Neural cell (in vitro differentiated cells): Measurements from ENCODE around the gene SAYSD1. TPM values are rescaled to one million over a fixed set of nuclear protein-coding genes. Genes with fewer than 3 reads are reported as not detected.

Experiments used
- H2AFZ ChIP-seq: fragments of 200-600, 300-800 bp; sonication (generic), shearing (Covaris generic); 2 replicates; pipeline ENCODE4 v1.6.0; 2014; ENCODE audit warnings: low read depth, mild to moderate bottlenecking, antibody characterized with exemption, low read length, moderate library complexity
- H3F3A ChIP-seq: fragments of 200-600 bp; shearing (Covaris generic); 2 replicates; pipeline ENCODE4 v1.6.1; 2016; ENCODE audit warnings: mild to moderate bottlenecking, moderate library complexity, mixed read lengths, antibody characterized with exemption, low read length; ENCODE audit not compliant: insufficient read depth, poor library complexity, severe bottlenecking
- H3K27ac ChIP-seq: fragments of 200-600, 300-800 bp; sonication (generic), shearing (Covaris generic); 2 replicates; pipeline ENCODE4 v1.5.1; 2014; ENCODE audit warnings: mild to moderate bottlenecking, low read length, moderate library complexity
- H3K27me3 ChIP-seq: fragments of 300-800, 200-600 bp; sonication (generic), shearing (Covaris generic); 2 replicates; pipeline ENCODE4 v1.6.0; 2014; ENCODE audit warnings: mild to moderate bottlenecking, low read depth, low read length, moderate library complexity; ENCODE audit not compliant: insufficient read depth
- H3K36me3 ChIP-seq: fragments of 300-800, 200-600 bp; sonication (generic), shearing (Covaris generic); 2 replicates; pipeline ENCODE4 v1.5.1; 2014; ENCODE audit warnings: mild to moderate bottlenecking, antibody characterized with exemption, low read length, moderate library complexity; ENCODE audit not compliant: insufficient read depth
- H3K4me2 ChIP-seq: fragments of 300-800, 200-600 bp; sonication (generic), shearing (Covaris generic); 2 replicates; pipeline ENCODE4 v1.6.0; 2014; ENCODE audit warnings: mild to moderate bottlenecking, low read length
- H3K4me3 ChIP-seq: fragments of 300-800, 200-600 bp; sonication (generic), shearing (Covaris generic); 2 replicates; pipeline ENCODE4 v1.5.1; 2014; ENCODE audit warnings: mild to moderate bottlenecking, low read length, moderate library complexity
- H3K79me2 ChIP-seq: fragments of 200-600 bp; shearing (Covaris generic); replicated peaks from 2 replicates; pipeline ENCODE4 v1.6.0; 2014; ENCODE audit warnings: mild to moderate bottlenecking, low read length, moderate library complexity; ENCODE audit not compliant: insufficient read depth
- H3K9ac ChIP-seq: fragments of 300-800, 200-600 bp; sonication (generic), shearing (Covaris generic); 2 replicates; pipeline ENCODE4 v1.6.1; 2016; ENCODE audit warnings: mild to moderate bottlenecking, low read length, mixed read lengths
- H3K9me2 ChIP-seq: fragments of 200-600 bp; shearing (Covaris generic); 2 replicates; pipeline ENCODE4 v1.6.1; 2016; ENCODE audit warnings: mild to moderate bottlenecking, low read length, mixed read lengths; ENCODE audit not compliant: insufficient read depth
- H3K9me3 ChIP-seq: fragments of 200-600, 300-800 bp; sonication (generic), shearing (Covaris generic); 2 replicates; pipeline ENCODE4 v1.6.1; 2016; ENCODE audit warnings: mild to moderate bottlenecking, mixed run types, low read length, moderate library complexity, mixed read lengths
- H4K20me1 ChIP-seq: fragments of 200-600 bp; shearing (Covaris generic); 2 replicates; pipeline ENCODE4 v1.6.1; 2016; ENCODE audit warnings: mild to moderate bottlenecking, mixed run types; ENCODE audit not compliant: insufficient read depth
- CTCF ChIP-seq: fragments of 450-650 bp; IDR thresholded peaks from 2 replicates; pipeline ENCODE4 v1.5.1; 2014; ENCODE audit warnings: antibody characterized with exemption, mild to moderate bottlenecking, moderate library complexity; ENCODE audit not compliant: poor library complexity, severe bottlenecking
- EP300 ChIP-seq: fragments of 450-650 bp; conservative IDR thresholded peaks from 2 replicates; pipeline ENCODE4 v1.6.1; 2014; ENCODE audit warnings: antibody characterized with exemption, mild to moderate bottlenecking, moderate library complexity; ENCODE audit not compliant: poor library complexity, severe bottlenecking
- EZH2 ChIP-seq: fragments of 200-600, 300-800 bp; shearing (Covaris generic), sonication (generic); IDR thresholded peaks from 2 replicates; pipeline ENCODE4 v1.6.1; 2014; ENCODE audit warnings: antibody characterized with exemption, low read length, borderline replicate concordance, mild to moderate bottlenecking; ENCODE audit not compliant: insufficient read depth, poor library complexity, severe bottlenecking
- MXI1 ChIP-seq: fragments of 450-650 bp; conservative IDR thresholded peaks from 2 replicates; pipeline ENCODE4 v1.6.1; 2014; ENCODE audit warnings: antibody characterized with exemption, mild to moderate bottlenecking; ENCODE audit not compliant: poor library complexity, severe bottlenecking
- POLR2AphosphoS5 ChIP-seq: IDR thresholded peaks from 2 replicates; pipeline ENCODE4 v1.6.1; 2012
- RAD21 ChIP-seq: fragments of 450-650 bp; conservative IDR thresholded peaks from 2 replicates; pipeline ENCODE4 v1.6.1; 2014; ENCODE audit warnings: antibody characterized with exemption, mild to moderate bottlenecking, moderate library complexity
- REST ChIP-seq: IDR thresholded peaks from 2 replicates; pipeline ENCODE4 v1.6.1; 2012; ENCODE audit warnings: borderline replicate concordance
- SMC3 ChIP-seq: fragments of 450-650 bp; conservative IDR thresholded peaks from 2 replicates; pipeline ENCODE4 v1.6.1; 2014; ENCODE audit warnings: antibody characterized with exemption, mild to moderate bottlenecking, moderate library complexity; ENCODE audit not compliant: poor library complexity
- TAF1 ChIP-seq: IDR thresholded peaks from 2 replicates; pipeline ENCODE4 v1.6.1; 2012; ENCODE audit warnings: low read depth
- polyA plus RNA-seq: library from polyadenylated mRNA; depleted of rRNA; stranded (reverse); fragments of >200 nt; gene quantifications from 2 replicates; pipeline ENCODE4 v1.2.3, GENCODE V29; 2014

SAYSD1 gene
- polyA plus RNA-seq, 1 donor from 2014 or later, result 40.5 TPM

GRCh38 chr6:39153766-39154397 lies 38.9 kb upstream of the SAYSD1 start:
- H3K9me3 ChIP-seq, result no peaks in the 10 kb centered on the region
- H3K9me2 ChIP-seq, result no peaks in the 10 kb centered on the region
- H2AFZ ChIP-seq, result no peak overlapping the region
- H3K27me3 ChIP-seq, result no peaks in the 10 kb centered on the region
- TF ChIP-seq POLR2AphosphoS5 (no peak), CTCF (no peak), SMC3 (no peak), TAF1 (no peak), MXI1 (no peak), EZH2 (no peak), RAD21 (no peak), EP300 (no peak), REST (no peak)
- H3K27ac ChIP-seq, result no peak overlapping the region
- H3K4me2 ChIP-seq, result no peak overlapping the region
- no peaks in the 10 kb centered on the region for H3K79me2 ChIP-seq
- no peak overlapping the region for H3K4me3 ChIP-seq
- no peaks in the 10 kb centered on the region for H3F3A ChIP-seq
- H3K36me3 ChIP-seq, result no peaks in the 10 kb centered on the region
- no peak overlapping the region for H3K9ac ChIP-seq
- no peaks in the 10 kb centered on the region for H4K20me1 ChIP-seq

- H3K9me2 ChIP-seq, result no peaks in the 10 kb centered on the region
- TF ChIP-seq EZH2 (no peak), CTCF (no peak), TAF1 (no peak), REST (no peak), SMC3 (no peak), MXI1 (no peak), RAD21 (no peak), EP300 (no peak), POLR2AphosphoS5 (no peak)
- no peak overlapping the region for H2AFZ ChIP-seq
- H3K9me3 ChIP-seq, result no peaks in the 10 kb centered on the region
- no peak overlapping the region for H3K27ac ChIP-seq
- no peak overlapping the region for H3K9ac ChIP-seq
- no peaks in the 10 kb centered on the region for H3K27me3 ChIP-seq
- H3F3A ChIP-seq, result no peaks in the 10 kb centered on the region
- no peaks in the 10 kb centered on the region for H3K79me2 ChIP-seq
- no peak overlapping the region for H3K4me3 ChIP-seq
- no peaks in the 10 kb centered on the region for H4K20me1 ChIP-seq
- no peaks in the 10 kb centered on the region for H3K36me3 ChIP-seq
- H3K4me2 ChIP-seq, result no peak overlapping the region
Measured at GRCh38 chr6:39152262-39152661, 37.3 kb upstream of the SAYSD1 start.
